Neural cell (in vitro differentiated cells): ENCODE data around the gene UQCRC1.

Experiments used
- EP300 ChIP-seq: fragments of 450-650 bp; conservative IDR thresholded peaks from 2 replicates; pipeline ENCODE4 v1.6.1; 2014; ENCODE audit warnings: antibody characterized with exemption, mild to moderate bottlenecking, moderate library complexity; ENCODE audit not compliant: poor library complexity, severe bottlenecking
- EZH2 ChIP-seq: fragments of 200-600, 300-800 bp; shearing (Covaris generic), sonication (generic); IDR thresholded peaks from 2 replicates; pipeline ENCODE4 v1.6.1; 2014; ENCODE audit warnings: antibody characterized with exemption, low read length, borderline replicate concordance, mild to moderate bottlenecking; ENCODE audit not compliant: insufficient read depth, poor library complexity, severe bottlenecking
- MXI1 ChIP-seq: fragments of 450-650 bp; conservative IDR thresholded peaks from 2 replicates; pipeline ENCODE4 v1.6.1; 2014; ENCODE audit warnings: antibody characterized with exemption, mild to moderate bottlenecking; ENCODE audit not compliant: poor library complexity, severe bottlenecking
- POLR2AphosphoS5 ChIP-seq: IDR thresholded peaks from 2 replicates; pipeline ENCODE4 v1.6.1; 2012
- SMC3 ChIP-seq: fragments of 450-650 bp; conservative IDR thresholded peaks from 2 replicates; pipeline ENCODE4 v1.6.1; 2014; ENCODE audit warnings: antibody characterized with exemption, mild to moderate bottlenecking, moderate library complexity; ENCODE audit not compliant: poor library complexity
- TF ChIP-seq, protein P1 (sequence below): fragments of 450-650 bp; IDR thresholded peaks from 2 replicates; pipeline ENCODE4 v1.5.1; 2014; ENCODE audit warnings: antibody characterized with exemption, mild to moderate bottlenecking, moderate library complexity; ENCODE audit not compliant: poor library complexity, severe bottlenecking
- TF ChIP-seq, protein P2 (sequence below): IDR thresholded peaks from 2 replicates; pipeline ENCODE4 v1.6.1; 2012; ENCODE audit warnings: borderline replicate concordance

DNA sequence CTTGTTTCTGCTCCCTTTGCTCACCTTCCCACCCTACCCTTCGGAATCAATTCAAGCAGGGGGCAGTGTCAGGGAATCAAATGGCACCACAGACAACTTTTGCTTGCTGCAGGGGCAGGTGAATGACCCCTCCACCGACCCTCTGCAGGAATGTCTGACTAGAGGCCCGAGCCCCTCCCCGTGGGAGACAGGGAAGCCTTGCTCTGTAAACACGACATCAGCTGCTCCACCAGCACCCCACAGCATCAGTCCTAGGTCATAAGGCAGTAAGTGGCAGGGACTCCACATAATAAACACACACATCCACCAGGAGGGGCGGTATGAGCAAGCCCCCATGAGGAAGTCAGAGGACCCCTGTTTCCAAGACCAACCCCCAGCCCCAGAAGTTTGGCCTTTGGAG lies 27.9 kb upstream of the UQCRC1 start:
- TF ChIP-seq, protein P1, sequence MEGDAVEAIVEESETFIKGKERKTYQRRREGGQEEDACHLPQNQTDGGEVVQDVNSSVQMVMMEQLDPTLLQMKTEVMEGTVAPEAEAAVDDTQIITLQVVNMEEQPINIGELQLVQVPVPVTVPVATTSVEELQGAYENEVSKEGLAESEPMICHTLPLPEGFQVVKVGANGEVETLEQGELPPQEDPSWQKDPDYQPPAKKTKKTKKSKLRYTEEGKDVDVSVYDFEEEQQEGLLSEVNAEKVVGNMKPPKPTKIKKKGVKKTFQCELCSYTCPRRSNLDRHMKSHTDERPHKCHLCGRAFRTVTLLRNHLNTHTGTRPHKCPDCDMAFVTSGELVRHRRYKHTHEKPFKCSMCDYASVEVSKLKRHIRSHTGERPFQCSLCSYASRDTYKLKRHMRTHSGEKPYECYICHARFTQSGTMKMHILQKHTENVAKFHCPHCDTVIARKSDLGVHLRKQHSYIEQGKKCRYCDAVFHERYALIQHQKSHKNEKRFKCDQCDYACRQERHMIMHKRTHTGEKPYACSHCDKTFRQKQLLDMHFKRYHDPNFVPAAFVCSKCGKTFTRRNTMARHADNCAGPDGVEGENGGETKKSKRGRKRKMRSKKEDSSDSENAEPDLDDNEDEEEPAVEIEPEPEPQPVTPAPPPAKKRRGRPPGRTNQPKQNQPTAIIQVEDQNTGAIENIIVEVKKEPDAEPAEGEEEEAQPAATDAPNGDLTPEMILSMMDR: no peak
- TF ChIP-seq SMC3 (no peak), EZH2 (no peak), MXI1 (no peak), POLR2AphosphoS5 (no peak), EP300 (no peak)
- TF ChIP-seq, protein P2, sequence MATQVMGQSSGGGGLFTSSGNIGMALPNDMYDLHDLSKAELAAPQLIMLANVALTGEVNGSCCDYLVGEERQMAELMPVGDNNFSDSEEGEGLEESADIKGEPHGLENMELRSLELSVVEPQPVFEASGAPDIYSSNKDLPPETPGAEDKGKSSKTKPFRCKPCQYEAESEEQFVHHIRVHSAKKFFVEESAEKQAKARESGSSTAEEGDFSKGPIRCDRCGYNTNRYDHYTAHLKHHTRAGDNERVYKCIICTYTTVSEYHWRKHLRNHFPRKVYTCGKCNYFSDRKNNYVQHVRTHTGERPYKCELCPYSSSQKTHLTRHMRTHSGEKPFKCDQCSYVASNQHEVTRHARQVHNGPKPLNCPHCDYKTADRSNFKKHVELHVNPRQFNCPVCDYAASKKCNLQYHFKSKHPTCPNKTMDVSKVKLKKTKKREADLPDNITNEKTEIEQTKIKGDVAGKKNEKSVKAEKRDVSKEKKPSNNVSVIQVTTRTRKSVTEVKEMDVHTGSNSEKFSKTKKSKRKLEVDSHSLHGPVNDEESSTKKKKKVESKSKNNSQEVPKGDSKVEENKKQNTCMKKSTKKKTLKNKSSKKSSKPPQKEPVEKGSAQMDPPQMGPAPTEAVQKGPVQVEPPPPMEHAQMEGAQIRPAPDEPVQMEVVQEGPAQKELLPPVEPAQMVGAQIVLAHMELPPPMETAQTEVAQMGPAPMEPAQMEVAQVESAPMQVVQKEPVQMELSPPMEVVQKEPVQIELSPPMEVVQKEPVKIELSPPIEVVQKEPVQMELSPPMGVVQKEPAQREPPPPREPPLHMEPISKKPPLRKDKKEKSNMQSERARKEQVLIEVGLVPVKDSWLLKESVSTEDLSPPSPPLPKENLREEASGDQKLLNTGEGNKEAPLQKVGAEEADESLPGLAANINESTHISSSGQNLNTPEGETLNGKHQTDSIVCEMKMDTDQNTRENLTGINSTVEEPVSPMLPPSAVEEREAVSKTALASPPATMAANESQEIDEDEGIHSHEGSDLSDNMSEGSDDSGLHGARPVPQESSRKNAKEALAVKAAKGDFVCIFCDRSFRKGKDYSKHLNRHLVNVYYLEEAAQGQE: no peak
